Stimulated activated CD4-positive, alpha-beta T cell treated with anti-CD3 and anti-CD28 coated beads, Interleukin-2, amount 100 ng/mL, for 4 hours (primary cell): ENCODE measurements around the gene THBD.

Experiments
- DNase-seq: peaks from one replicate; pipeline ENCODE4 v3.0.0-alpha.2; 2020; ENCODE audit warnings: low read depth

The THBD gene

DNA sequence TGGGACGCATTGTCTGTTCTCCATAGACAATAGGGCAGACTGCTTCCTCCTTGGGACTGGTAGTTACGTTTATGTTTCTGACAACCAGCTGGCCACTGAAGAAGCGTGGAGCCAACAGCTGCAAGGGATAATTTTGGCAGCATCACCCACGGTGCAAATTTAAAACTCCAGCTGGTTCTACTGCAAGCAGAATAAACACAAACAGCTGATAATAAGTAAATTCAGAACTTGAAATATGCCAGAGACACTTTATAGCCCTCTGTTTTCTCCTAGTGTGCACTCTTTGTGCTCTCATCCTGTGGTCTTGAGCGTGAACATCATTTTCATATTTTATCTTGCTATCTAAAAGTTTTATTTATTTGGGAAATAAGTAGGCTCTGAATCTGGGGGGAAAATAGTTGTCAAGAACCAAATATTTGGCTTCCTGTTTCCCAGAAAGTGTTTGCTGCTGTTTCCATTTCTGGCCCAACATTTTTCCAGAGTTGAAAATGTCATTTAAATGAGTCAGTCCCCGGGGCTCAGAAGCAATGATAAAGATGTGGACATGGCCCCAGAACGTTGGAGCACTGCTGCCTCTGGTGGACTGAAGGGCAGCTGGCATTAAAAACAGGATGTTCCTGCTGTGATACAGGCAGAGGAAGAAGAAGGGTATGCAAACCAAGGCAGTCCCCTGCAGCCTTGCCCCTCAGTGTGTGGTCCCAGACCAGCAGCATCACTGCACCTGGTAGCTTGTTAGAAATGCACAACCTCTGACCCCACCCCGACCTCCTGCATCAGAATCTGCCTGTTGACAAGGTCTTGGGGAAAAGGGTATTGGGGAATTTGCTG, 12.5 kb upstream of the THBD start:
- DNase-seq = no peak

DNA sequence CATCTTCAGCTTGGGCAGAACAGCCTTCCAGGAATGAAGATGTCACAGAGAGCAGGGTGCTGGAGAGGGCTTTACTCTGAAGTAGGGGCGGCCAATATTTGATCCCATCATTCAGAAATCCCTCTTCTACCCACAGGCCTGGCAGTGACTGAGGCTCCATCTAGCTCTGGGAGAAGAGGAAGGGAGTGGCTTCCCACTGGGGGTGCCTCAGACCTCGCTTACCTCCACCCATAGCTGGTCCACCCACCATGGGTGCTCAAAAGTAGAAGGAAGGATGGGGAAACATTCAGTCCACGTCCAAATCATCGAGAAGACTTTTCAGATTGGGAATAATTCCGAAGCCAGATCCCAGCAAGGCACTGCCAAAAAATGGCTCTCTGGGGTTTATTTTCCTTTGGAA, 11.8 kb upstream of the THBD start:
- DNase-seq = no peak

DNA sequence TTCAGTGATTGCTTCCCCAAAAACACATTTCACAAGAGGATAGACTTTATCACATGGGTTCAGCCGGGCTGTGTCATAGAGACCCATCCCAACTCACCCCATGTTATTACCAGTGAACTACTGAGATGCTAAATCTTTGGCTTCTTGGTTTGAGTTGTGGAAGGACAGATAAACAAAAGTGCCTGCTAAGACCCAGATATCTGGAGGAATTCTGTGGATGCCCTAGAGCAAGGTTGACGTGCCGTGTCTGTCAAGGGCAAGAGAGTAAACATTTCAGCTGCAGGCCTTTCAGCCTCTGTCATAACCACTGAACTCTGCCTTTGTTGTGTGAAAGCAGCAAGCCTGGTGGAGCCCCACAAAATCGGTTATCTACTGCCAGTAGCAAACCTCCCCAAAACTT, 11.2 kb upstream of the THBD start:
- DNase-seq = no peak

DNA sequence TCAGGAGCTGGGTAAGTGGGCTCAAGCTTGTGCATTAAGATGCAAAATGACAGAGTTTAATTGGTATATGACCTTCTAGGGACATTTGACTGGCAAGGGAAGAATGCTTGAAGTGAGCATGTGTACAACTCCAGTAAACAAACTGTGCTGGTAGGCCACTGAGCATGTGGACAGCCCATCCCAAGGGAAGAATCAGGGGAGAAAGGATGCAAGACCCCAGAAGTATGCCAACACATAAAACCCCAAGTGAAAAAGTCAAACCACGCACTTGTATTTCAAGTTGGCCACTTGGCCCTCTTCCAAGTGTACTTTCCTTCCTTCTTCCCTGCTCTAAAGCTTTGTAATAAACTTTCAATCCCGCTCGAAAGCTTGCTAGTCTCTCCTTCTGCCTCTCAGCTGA, 10.4 kb upstream of the THBD start:
- DNase-seq = no peak

DNA sequence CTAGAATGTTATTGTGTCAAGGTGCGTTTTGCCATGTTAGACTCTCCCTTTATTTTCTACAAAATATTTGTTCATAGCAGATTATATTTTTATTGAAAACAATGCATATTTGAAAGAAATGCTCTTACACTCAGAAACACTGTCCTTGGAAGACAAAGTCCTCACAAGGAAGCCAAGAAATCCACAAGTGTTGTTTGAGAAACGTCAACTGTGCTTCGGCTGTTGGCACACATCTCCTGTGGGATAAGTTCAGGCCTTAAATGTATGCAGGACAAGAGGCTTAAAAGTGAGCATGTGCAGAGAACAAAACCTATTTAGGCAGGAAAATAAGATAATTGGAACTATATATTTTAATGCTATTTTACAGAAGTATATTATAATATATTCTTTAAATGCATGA, 9.5 kb upstream of the THBD start:
- no peak for DNase-seq

DNA sequence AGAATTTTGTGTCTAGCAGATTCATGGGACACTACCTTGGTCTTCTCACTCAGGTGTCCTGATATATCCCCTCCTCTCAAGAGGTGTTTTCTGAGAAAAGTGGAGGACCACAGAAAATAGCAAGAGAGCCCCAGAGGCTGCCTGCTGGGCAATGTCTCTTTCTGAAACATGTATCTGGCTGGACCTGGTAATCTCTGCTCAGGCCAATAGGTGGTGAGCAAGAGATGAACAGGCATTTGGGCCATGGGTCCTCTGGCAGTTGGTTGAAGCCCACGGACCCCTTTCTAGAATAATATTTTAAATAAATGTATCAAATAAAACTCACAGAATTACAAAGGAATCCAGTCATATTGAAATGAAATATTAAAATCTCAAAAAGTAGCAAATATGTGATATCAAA, 8.8 kb upstream of the THBD start:
- DNase-seq = no peak

DNA sequence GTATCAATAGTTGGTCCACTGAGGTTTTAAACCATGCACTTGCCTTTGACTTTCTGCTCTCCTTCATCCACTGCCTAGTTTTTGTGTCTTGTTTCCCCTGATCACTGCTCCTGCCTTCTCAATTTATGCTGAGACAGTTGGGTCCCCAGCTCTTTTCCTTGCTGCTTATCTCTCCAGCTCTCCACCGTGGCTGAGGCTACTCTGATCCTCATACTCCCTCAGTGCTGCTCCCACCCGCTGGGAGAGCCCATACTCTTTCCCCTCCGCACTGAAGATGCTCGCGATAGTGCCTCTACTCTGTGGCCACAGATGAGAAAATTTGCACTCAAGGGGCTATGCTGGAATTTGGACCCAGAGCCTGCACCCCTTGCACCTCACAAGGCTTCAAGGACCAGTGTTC, 3.4 kb upstream of the THBD start:
- DNase-seq = no peak

DNA sequence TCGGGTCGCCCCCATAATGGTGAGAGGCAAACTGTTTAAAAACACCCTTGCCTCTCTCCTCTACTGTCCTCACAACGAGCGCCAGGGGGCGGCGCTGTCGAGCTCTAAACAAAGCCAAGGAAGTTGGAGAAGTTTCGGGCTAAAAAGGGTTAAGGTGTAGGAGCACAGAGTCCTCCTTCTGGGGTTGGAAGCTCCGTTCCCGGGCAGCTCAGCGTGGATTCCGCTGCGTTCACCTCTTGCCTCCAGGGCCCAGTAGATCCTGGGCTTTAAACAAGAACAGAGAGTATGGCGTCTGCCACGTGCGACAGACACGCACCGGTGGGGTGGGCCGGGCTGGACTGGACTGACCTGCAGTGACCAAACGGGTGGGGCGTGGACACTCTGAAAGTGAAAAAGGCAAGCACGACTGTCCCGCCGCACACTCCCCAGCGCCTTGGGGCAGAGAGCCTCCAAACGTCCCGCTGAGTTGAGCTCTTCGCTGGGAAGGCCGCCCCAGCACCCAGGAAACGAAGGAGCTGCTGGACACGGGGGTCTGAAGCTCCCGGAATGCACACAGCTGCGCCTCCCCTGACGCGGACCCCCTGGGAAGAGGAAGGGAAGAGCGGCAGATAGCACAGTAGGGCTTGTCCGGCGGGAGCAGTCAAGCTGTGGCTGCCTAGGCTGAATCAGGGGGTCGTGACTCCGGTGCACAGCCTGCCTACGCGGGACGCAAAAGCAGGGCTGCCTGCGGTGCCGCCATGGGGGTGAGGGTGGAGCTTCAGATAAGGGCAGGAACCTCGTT, 1.6 kb upstream of the THBD start:
- DNase-seq = no peak

GRCh38 chr20:23050076-23050838, 785 bp upstream of the THBD start:
- DNase-seq = no peak

DNA sequence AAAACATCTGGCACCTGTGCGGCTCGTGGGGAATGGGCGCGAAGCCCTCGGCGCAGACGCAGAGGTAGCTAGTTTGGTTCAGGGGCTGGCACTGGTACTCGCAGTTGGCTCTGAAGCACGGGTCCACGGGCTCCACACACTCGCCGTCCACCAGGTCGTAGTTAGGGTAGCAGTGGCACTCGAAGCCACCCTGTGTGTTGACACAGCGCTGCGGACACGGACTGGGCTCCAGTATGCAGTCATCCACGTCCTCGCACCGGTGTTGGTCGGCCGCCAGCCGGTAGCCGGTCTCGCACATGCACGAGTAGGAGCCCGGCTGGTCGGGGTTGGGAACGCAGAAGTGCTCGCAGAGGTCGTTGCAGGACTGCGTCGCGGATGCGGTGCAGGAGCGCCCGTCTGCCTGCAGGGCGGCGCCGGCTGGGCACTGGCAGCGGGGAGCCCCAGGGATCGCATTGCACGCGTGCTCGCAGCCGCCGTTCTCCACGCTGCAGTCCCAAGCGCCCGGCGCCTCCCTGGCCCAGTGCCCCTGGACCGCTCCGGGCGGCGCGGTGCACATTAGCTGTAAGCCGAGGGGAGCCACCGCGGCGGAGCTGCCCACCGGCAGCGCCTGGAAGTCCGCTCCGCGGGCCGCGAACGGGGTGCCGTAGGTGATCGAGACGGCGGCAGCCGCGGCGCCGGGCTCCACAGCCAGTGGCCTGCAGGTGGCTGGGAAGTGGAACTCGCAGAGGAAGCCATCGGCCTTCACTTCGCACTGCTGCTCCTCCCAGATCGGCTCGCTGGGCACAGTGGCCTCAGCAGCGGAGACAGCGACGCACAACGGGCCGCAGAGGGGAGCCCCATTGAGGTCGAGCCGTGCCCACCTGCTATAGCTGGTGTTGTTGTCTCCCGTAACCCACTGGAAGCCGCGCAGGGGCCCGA, 930 bp downstream of the THBD start:
- no peak for DNase-seq

- no peak for DNase-seq
Measured at GRCh38 chr20:23047738-23048214, 1.7 kb downstream of the THBD start.

GRCh38 chr20:23047001-23047737, 2.3 kb downstream of the THBD start:
- DNase-seq = no peak

GRCh38 chr20:23046431-23046830, 3.0 kb downstream of the THBD start:
- DNase-seq = no peak

- no peak for DNase-seq
Measured at GRCh38 chr20:23043376-23043775, 6.1 kb downstream of the THBD start.

GRCh38 chr20:23042270-23042669, 7.2 kb downstream of the THBD start:
- DNase-seq = no peak

GRCh38 chr20:23039885-23040508, 9.5 kb downstream of the THBD start:
- no peak for DNase-seq

DNA sequence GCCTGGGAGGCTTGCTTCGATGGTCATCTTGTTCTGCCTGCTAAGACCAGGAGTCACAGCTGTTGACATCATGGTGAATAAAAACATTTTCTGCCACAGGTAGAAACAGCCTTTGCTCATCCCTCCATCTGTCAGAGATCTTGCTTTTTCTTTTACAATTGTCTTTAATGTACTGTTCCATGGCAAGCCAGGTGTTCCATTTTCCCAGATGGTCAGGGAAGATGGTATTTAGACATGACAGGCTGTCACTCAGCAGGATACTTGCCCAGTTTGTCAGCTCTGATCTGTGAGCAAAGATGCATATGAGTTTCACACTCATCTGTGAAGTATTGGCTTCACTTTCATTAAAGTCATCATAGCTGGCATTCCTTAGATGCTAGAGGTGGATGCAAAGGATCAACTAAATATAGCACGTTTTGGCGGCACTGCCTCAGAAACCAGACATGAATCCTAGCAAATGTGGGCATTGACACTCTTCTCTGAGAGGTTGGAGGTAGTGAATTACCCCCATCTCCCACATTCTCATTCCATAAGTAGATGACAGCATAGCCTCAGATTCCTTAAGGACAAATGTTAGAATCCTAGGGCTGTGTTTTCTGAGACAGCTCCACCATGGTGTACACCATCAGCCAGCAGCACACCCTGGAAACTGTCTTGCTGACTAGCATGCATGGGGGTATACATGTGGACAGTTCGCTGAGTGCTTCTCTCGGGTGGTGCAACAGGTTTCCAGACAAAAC, 10.2 kb downstream of the THBD start:
- DNase-seq = no peak

DNA sequence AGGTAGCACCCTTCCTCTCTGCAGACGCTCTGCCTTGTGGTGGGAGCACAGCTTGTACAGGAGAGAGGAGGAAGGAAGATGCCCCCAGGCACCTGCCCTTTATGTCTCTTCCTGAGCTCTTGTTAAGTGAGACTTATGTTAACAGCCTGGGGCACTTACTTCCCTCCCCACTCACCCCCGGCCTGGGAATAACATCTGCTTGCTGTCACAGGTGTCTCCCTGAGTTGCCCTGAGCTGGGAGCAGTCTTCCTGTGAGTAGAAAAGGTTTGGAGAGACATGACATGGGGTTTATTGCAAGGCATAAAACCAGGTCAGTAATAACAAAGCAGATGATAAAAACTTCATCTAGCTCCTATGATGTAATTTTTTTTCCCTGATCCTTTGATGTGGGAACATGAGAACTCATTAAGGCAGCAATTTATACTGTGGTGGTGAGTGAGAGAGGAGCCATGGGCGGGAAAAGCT, 12.4 kb downstream of the THBD start:
- DNase-seq = no peak

DNA sequence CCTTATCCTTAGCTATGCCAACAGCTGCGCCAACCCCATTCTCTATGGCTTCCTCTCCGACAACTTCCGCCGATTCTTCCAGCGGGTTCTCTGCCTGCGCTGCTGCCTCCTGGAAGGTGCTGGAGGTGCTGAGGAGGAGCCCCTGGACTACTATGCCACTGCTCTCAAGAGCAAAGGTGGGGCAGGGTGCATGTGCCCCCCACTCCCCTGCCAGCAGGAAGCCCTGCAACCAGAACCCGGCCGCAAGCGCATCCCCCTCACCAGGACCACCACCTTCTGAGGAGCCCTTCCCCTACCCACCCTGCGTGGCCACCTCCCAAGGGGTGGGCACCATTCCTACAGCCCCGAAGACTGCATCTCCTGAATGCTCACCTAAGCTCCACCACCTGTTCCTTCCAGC, 13.1 kb downstream of the THBD start:
- no peak for DNase-seq

GRCh38 chr20:23035731-23036130, 13.7 kb downstream of the THBD start:
- DNase-seq = no peak
